Fibroblast of villous mesenchyme (primary cell): ENCODE results near the gene EXOC7. TPM values are rescaled to one million over a fixed set of nuclear protein-coding genes. Genes with fewer than 3 reads are reported as not detected.

Source experiments
- DNase-seq: peaks from one replicate; pipeline ENCODE4 v3.0.0-alpha.2; 2010; ENCODE audit warnings: low read depth
- H3K4me3 ChIP-seq: 2 replicates; pipeline ENCODE4 v1.5.1; 2011; ENCODE audit warnings: low read depth, mild to moderate bottlenecking, low read length
- total RNA-seq: library from RNA; depleted of rRNA; stranded (reverse); fragments of >200 nt; gene quantifications from 2 replicates; pipeline ENCODE4 v1.2.3, GENCODE V29; 2012
- TF ChIP-seq, protein P1 (sequence below): IDR thresholded peaks from 2 replicates; pipeline ENCODE4 v1.5.1; 2012; ENCODE audit warnings: low read depth, mild to moderate bottlenecking, low read length; ENCODE audit not compliant: insufficient read depth

The EXOC7 gene
- total RNA-seq, 1 donor = 98.4 TPM

DNA sequence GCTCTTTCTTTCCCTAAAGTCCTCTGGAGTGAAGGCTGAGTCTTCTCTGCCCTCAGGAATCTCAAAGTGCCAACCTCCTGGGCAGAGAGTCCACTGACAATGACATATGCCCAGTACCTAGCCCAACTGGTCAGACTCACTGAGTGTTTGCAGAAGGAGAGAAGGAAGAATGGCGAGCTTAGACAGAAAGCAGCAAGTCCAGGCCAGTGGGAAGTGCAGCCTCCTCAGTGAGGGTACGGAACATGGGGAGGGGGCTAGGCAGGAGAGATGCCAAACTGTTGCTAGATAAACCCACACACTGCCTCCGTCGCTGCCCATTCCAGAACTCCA is 678 bp downstream of the EXOC7 start:
- TF ChIP-seq, protein P1, sequence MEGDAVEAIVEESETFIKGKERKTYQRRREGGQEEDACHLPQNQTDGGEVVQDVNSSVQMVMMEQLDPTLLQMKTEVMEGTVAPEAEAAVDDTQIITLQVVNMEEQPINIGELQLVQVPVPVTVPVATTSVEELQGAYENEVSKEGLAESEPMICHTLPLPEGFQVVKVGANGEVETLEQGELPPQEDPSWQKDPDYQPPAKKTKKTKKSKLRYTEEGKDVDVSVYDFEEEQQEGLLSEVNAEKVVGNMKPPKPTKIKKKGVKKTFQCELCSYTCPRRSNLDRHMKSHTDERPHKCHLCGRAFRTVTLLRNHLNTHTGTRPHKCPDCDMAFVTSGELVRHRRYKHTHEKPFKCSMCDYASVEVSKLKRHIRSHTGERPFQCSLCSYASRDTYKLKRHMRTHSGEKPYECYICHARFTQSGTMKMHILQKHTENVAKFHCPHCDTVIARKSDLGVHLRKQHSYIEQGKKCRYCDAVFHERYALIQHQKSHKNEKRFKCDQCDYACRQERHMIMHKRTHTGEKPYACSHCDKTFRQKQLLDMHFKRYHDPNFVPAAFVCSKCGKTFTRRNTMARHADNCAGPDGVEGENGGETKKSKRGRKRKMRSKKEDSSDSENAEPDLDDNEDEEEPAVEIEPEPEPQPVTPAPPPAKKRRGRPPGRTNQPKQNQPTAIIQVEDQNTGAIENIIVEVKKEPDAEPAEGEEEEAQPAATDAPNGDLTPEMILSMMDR = no peak
- DNase-seq = peak; percentile 6
- H3K4me3 ChIP-seq = peak overlapping the region; percentile 94

- DNase-seq = no peak
- TF ChIP-seq, protein P1 = no peak
- H3K4me3 ChIP-seq = no peak overlapping the region
Measured at GRCh38 chr17:76097716-76098295, 5.8 kb downstream of the EXOC7 start.

- no peak overlapping the region for H3K4me3 ChIP-seq
- TF ChIP-seq, protein P1 = no peak
- DNase-seq = no peak
Measured at GRCh38 chr17:76095943-76096342, 7.6 kb downstream of the EXOC7 start.

DNA sequence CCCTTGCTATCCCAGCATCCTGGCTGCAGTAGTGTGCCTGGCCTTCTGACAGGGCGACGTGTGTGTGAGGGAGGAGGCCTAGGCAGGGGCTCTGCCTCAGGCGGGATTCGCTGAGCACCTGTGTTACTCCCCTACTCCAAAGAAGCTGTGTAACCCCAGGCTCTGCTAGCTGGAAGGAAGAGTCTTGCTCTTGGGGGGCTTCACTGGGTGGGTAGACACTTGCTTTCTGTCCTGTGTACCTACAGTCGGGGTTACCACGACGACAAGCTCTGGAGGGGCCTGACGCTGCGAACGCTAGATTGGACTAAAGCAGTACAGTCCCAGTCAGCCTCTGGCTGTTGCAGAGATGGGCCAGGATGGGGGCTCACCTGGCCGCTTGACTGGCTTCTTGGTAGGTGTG is 9.5 kb downstream of the EXOC7 start:
- no peak for DNase-seq
- H3K4me3 ChIP-seq = no peak overlapping the region
- TF ChIP-seq, protein P1 = no peak

- DNase-seq = no peak
- TF ChIP-seq, protein P1 = no peak
- no peak overlapping the region for H3K4me3 ChIP-seq
Measured at GRCh38 chr17:76092526-76093413, 10.8 kb downstream of the EXOC7 start.

DNA sequence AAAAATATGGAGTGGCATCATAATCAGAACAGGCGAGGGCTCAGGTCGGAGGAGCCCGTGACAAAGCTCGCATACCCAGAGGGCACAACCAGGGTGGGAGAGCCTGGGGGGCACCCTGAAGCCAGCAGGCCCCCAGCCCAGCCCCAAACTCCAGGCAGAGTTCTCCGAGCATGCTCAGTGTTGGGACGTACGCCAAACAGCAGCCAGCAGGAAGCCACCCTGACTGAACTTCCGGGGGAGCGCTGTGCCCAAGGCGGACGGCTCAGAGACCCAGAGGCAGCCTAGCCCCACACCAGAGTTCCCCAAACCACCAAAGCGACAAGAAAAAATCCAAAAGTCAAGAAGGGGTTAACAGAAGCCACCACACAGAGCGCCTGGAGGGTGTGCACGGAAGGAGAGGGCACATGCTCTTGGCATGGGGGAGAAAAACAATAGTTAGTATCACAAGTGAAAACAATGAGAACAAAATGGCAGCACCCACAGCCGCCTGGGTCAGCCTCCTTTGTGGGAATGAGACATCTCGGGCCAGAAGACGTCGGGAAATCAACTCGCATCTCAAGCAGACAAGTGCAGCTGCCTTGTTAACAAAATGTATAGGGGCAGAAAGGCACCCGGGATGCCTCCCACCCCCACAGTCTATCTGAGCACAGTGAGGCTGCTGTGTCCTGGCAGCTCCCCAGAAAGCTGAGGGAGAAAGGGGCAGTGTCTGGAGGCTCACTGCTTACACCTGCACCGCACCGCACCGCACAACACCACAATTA is 11.9 kb downstream of the EXOC7 start:
- TF ChIP-seq, protein P1 = no peak
- DNase-seq = no peak
- no peak overlapping the region for H3K4me3 ChIP-seq
